NCI-H345 (cell line): ENCODE results near the gene TOR3A.
"Not testable (repeated sequence)": the region's sequence is repeated elsewhere in the genome, so short reads cannot be mapped to it uniquely, and the experiment has no call there.

Source experiments
- DNase-seq: peaks from one replicate; lab custom pipeline; 2025; lab: John Stamatoyannopoulos, UW

The TOR3A gene

GRCh38 chr1:179108644-179109043, 26.8 kb downstream of the TOR3A start:
- DNase-seq: no peak

- DNase-seq: no peak
Observed at GRCh38 chr1:179115181-179115580, 33.3 kb downstream of the TOR3A start.

GRCh38 chr1:179119513-179119912, 37.6 kb downstream of the TOR3A start:
- DNase-seq: no peak

- no peak for DNase-seq
Observed at GRCh38 chr1:179120736-179121135, 38.9 kb downstream of the TOR3A start.

- DNase-seq: no peak
Observed at GRCh38 chr1:179121159-179121938, 39.5 kb downstream of the TOR3A start.

- no peak for DNase-seq
Observed at GRCh38 chr1:179124873-179125272, 43.0 kb downstream of the TOR3A start.

- DNase-seq: no peak
Observed at GRCh38 chr1:179126338-179127060, 44.6 kb downstream of the TOR3A start.

- no peak for DNase-seq
Observed at GRCh38 chr1:179127163-179127895, 45.5 kb downstream of the TOR3A start.

GRCh38 chr1:179128520-179128919, 46.6 kb downstream of the TOR3A start:
- no peak for DNase-seq

- DNase-seq: no peak
Observed at GRCh38 chr1:179129702-179130473, 48.0 kb downstream of the TOR3A start.

GRCh38 chr1:179135168-179135567, 53.3 kb downstream of the TOR3A start:
- DNase-seq: not testable (repeated sequence)

- not testable (repeated sequence) for DNase-seq
Observed at GRCh38 chr1:179135707-179136106, 53.8 kb downstream of the TOR3A start.

GRCh38 chr1:179137617-179138255, 55.9 kb downstream of the TOR3A start:
- no peak for DNase-seq

- DNase-seq: not testable (repeated sequence)
Observed at GRCh38 chr1:179138755-179139154, 56.9 kb downstream of the TOR3A start.

- DNase-seq: no peak
Observed at GRCh38 chr1:179141592-179142251, 59.9 kb downstream of the TOR3A start.

GRCh38 chr1:179142889-179143299, 61.0 kb downstream of the TOR3A start:
- DNase-seq: no peak

GRCh38 chr1:179143322-179143721, 61.5 kb downstream of the TOR3A start:
- no peak for DNase-seq

GRCh38 chr1:179144626-179145025, 62.8 kb downstream of the TOR3A start:
- DNase-seq: no peak

- no peak for DNase-seq
Observed at GRCh38 chr1:179145521-179145920, 63.7 kb downstream of the TOR3A start.
